A549 treated with dexamethasone at 1 μM for 4 hours (cell line): ENCODE results near the gene LMX1A. TPM values are rescaled to one million over a fixed set of nuclear protein-coding genes. Genes with fewer than 3 reads are reported as not detected.

ENCODE experiments used
- total RNA-seq: library from RNA; stranded (reverse); fragments of 200-300 nt; extraction: Qiagen RNA extraction; gene quantifications from 5 replicates; pipeline ENCODE4 v1.2.3, GENCODE V29; 2022

LMX1A gene
- total RNA-seq = 0.05 TPM in 1 of 5 replicates, not detected in the others

GRCh38 chr1:165355977-165356811 lies at the start of gene LMX1A:
Gene LMX1A (minus strand): TSS chr1:165356715. CDS start chr1:165355559, 1,156 bp downstream.

Other genes with a start within 250 kb of the LMX1A start
- 0.05 to 0.08 TPM (median 0.06 TPM) in 3 of 5 replicates, not detected in the others for gene RXRG, start 88.4 kb upstream of the LMX1A start, total RNA-seq
- gene LRRC52, start 187.3 kb upstream of the LMX1A start, total RNA-seq = not detected in 5 replicates